Mesothelial cell of epicardium (in vitro differentiated cells): Measurements from ENCODE around the gene CNTN1. TPM values are rescaled to one million over a fixed set of nuclear protein-coding genes. Genes with fewer than 3 reads are reported as not detected.
A peak's percentile ranks its signal among the peaks of the same experiment; 100 is the strongest.

Experiments used
- DNase-seq, 2 experiments: peaks; one replicate each; pipeline ENCODE4 v3.0.0; 2021; ENCODE audit warnings: low spot score in 2 of 2; ENCODE audit not compliant: unreplicated experiment in 2 of 2
- H3K27ac Mint-ChIP-seq: 2 replicates; pipeline ENCODE4 v1.8.0; 2021; ENCODE audit warnings: mixed read lengths
- H3K27me3 Mint-ChIP-seq: 2 replicates; pipeline ENCODE4 v1.8.0; 2021; ENCODE audit warnings: low read depth, mixed read lengths
- H3K36me3 Mint-ChIP-seq: 2 replicates; pipeline ENCODE4 v1.8.0; 2021; ENCODE audit warnings: mixed read lengths
- H3K4me1 Mint-ChIP-seq: 2 replicates; pipeline ENCODE4 v1.8.0; 2021; ENCODE audit warnings: mixed read lengths
- H3K4me3 Mint-ChIP-seq: 2 replicates; pipeline ENCODE4 v1.8.0; 2021; ENCODE audit warnings: mild to moderate bottlenecking, moderate library complexity, mixed read lengths
- H3K9me3 Mint-ChIP-seq: 2 replicates; pipeline ENCODE4 v1.8.0; 2021; ENCODE audit warnings: mixed read lengths
- CTCF ChIP-seq: fragments of 200-600 bp; sonication (generic); IDR thresholded peaks from one replicate; pipeline ENCODE4 v1.5.0; 2021; ENCODE audit warnings: antibody characterized with exemption; ENCODE audit not compliant: unreplicated experiment
- total RNA-seq: library from RNA; stranded (reverse); gene quantifications from 3 replicates; pipeline ENCODE4 v1.2.1, GENCODE V29; 2021

Gene CNTN1
- total RNA-seq, 1 donor from 2014 or later: 22.4 TPM

GRCh38 chr12:40969796-40970195, 277.6 kb downstream of the CNTN1 start:
- TF ChIP-seq CTCF: no peak
- H3K4me3 Mint-ChIP-seq: no peak overlapping the region

GRCh38 chr12:40970320-40970907, 278.2 kb downstream of the CNTN1 start:
- Mint-ChIP-seq H3K27ac (no peak overlapping the region), H3K27me3 (no peaks in the 10 kb centered on the region), H3K36me3 (no peaks in the 10 kb centered on the region), H3K4me3 (no peak overlapping the region), H3K4me1 (peaks cover under 1% of the 10 kb centered on the region), H3K9me3 (no peaks in the 10 kb centered on the region)
- no peak for DNase-seq
- no peak for TF ChIP-seq CTCF

More at GRCh38 chr12:40969796-40970195, 277.6 kb downstream of the CNTN1 start:
- Mint-ChIP-seq H3K27me3 (no peaks in the 10 kb centered on the region), H3K9me3 (no peaks in the 10 kb centered on the region), H3K4me1 (peaks cover 2% of the 10 kb centered on the region), H3K27ac (no peak overlapping the region), H3K36me3 (no peaks in the 10 kb centered on the region)
- DNase-seq: no peak

GRCh38 chr12:40971911-40972310, 279.7 kb downstream of the CNTN1 start:
- no peak for DNase-seq
- H3K4me3 Mint-ChIP-seq: no peak overlapping the region
- TF ChIP-seq CTCF: no peak
- no peaks in the 10 kb centered on the region for H3K36me3 Mint-ChIP-seq
- H3K27me3 Mint-ChIP-seq: no peaks in the 10 kb centered on the region
- H3K4me1 Mint-ChIP-seq: peaks cover 13% of the 10 kb centered on the region
- H3K27ac Mint-ChIP-seq: no peak overlapping the region
- peaks cover 2% of the 10 kb centered on the region for H3K9me3 Mint-ChIP-seq

- Mint-ChIP-seq H3K9me3 (peaks cover 5% of the 10 kb centered on the region), H3K27ac (peak overlapping the region; percentile 38), H3K36me3 (no peaks in the 10 kb centered on the region), H3K4me3 (no peak overlapping the region), H3K4me1 (peaks cover 13% of the 10 kb centered on the region), H3K27me3 (no peaks in the 10 kb centered on the region)
- TF ChIP-seq CTCF: no peak
- no peak for DNase-seq
Measured at GRCh38 chr12:40976546-40976945, 284.3 kb downstream of the CNTN1 start.

GRCh38 chr12:40980427-40980961, 288.3 kb downstream of the CNTN1 start:
- Mint-ChIP-seq H3K4me3 (no peak overlapping the region), H3K27ac (no peak overlapping the region), H3K27me3 (no peaks in the 10 kb centered on the region), H3K36me3 (peaks cover 3% of the 10 kb centered on the region), H3K4me1 (peaks cover 12% of the 10 kb centered on the region), H3K9me3 (peaks cover 11% of the 10 kb centered on the region)
- TF ChIP-seq CTCF: no peak
- no peak for DNase-seq
